IPS-11a (cell line): ENCODE results near the gene LRRC4.

Experiments
- H3K4me3 ChIP-seq: one replicate; pipeline ENCODE4 v1.5.1; 2013; ENCODE audit warnings: low read depth, low read length, control low read depth

LRRC4 gene

GRCh38 chr7:127981965-127982364 lies 49.3 kb downstream of the LRRC4 start:
- no peak overlapping the region for H3K4me3 ChIP-seq

GRCh38 chr7:127980901-127981300 lies 50.3 kb downstream of the LRRC4 start:
- H3K4me3 ChIP-seq: no peak overlapping the region

- H3K4me3 ChIP-seq: no peak overlapping the region
Observed at GRCh38 chr7:127979728-127980126, 51.5 kb downstream of the LRRC4 start.

- H3K4me3 ChIP-seq: no peak overlapping the region
Observed at GRCh38 chr7:127979113-127979727, 52.0 kb downstream of the LRRC4 start.

GRCh38 chr7:127978421-127978820 lies 52.8 kb downstream of the LRRC4 start:
- no peak overlapping the region for H3K4me3 ChIP-seq
